Endothelial cell of umbilical vein (primary cell): Measurements from ENCODE around the gene DBF4. TPM values are rescaled to one million over a fixed set of nuclear protein-coding genes. Genes with fewer than 3 reads are reported as not detected.

Source experiments
- BruUV-seq: library from RNA; stranded (reverse); fragments of 400-500 nt; replicated peaks from 2 replicates; lab custom pipeline; 2021; lab: Mats Ljungman, UMichigan
- CTCF ChIA-PET: fragments of 300-600, 350-600 bp; sonication (Branson Sonifier 250); formaldehyde crosslinking; loops from one replicate; lab custom pipeline; 2021; ENCODE audit warnings: antibody characterized with exemption, inconsistent platforms; lab: Charles Lee
- POLR2A ChIA-PET: fragments of 300-600, 350-600 bp; sonication (Branson Sonifier 250); formaldehyde crosslinking; loops from one replicate; lab custom pipeline; 2021; ENCODE audit warnings: antibody characterized with exemption, inconsistent platforms; lab: Charles Lee
- DNase-seq: peaks from one replicate; pipeline ENCODE4 v3.0.0-alpha.2; 2011; ENCODE audit warnings: low read depth, low spot score
- FAIRE-seq: peaks from 2 replicates; lab custom pipeline; 2011; peaks lifted over from hg19 to GRCh38; lab: Jason Lieb, UNC
- H2AFZ ChIP-seq: 2 replicates; pipeline ENCODE4 v1.6.0; 2012; ENCODE audit warnings: low read depth, low read length, control low read depth, inconsistent platforms
- H3K27ac ChIP-seq: 2 replicates; pipeline ENCODE4 v1.5.1; 2011; ENCODE audit warnings: low read depth, mild to moderate bottlenecking, control low read depth, low read length, moderate library complexity; ENCODE audit not compliant: insufficient read depth
- H3K27me3 ChIP-seq, 2 experiments: 2 replicates each; pipeline versions ENCODE4 v1.6.0 to v1.6.1; 2011; ENCODE audit warnings: low read length in 2 of 2, mixed read lengths in 1 of 2; ENCODE audit not compliant: control insufficient read depth in 2 of 2, insufficient read depth in 2 of 2
- H3K36me3 ChIP-seq, 2 experiments: 2 replicates in 1 of 2; 3 replicates in 1 of 2; pipeline ENCODE4 v1.5.1; 2011; ENCODE audit warnings: low read length in 2 of 2, mild to moderate bottlenecking in 1 of 2, moderate library complexity in 1 of 2; ENCODE audit not compliant: control insufficient read depth in 2 of 2, insufficient read depth in 2 of 2; ENCODE audit errors: extremely low read depth in 1 of 2
- H3K4me1 ChIP-seq: 3 replicates; pipeline ENCODE4 v1.5.1; 2011; ENCODE audit warnings: mild to moderate bottlenecking, low read length; ENCODE audit not compliant: control insufficient read depth, insufficient read depth; ENCODE audit errors: extremely low read depth
- H3K4me2 ChIP-seq: 2 replicates; pipeline ENCODE4 v1.6.1; 2011; ENCODE audit warnings: low read length, control low read depth, mixed read lengths; ENCODE audit not compliant: insufficient read depth
- H3K4me3 ChIP-seq, 3 experiments: fragments of 200-600 bp in 1 of 3; sonication (generic), shearing (Covaris generic) in 1 of 3; replicated peaks in 1 of 3; 2 replicates each; pipeline ENCODE4 v1.5.1; 2011 to 2016; ENCODE audit warnings: control low read depth in 3 of 3, low read length in 3 of 3, mild to moderate bottlenecking in 2 of 3, inconsistent platforms in 1 of 3, low read depth in 1 of 3, moderate library complexity in 1 of 3; ENCODE audit not compliant: insufficient read depth in 1 of 3
- H3K79me2 ChIP-seq: 2 replicates; pipeline ENCODE4 v1.6.0; 2012; ENCODE audit warnings: low read length, inconsistent platforms; ENCODE audit not compliant: control insufficient read depth, insufficient read depth
- H3K9ac ChIP-seq: replicated peaks from 2 replicates; pipeline ENCODE3; 2011; ENCODE audit warnings: low read length, control low read depth; ENCODE audit not compliant: insufficient read depth; ENCODE audit errors: extremely low read depth
- H3K9me1 ChIP-seq: replicated peaks from 3 replicates; pipeline ENCODE4 v1.6.0; 2011; ENCODE audit warnings: mild to moderate bottlenecking, low read length; ENCODE audit not compliant: control insufficient read depth, insufficient read depth; ENCODE audit errors: extremely low read depth
- H3K9me3 ChIP-seq: replicated peaks from 2 replicates; pipeline ENCODE4 v1.5.1; 2012; ENCODE audit warnings: low read length, inconsistent platforms; ENCODE audit not compliant: control insufficient read depth, insufficient read depth
- H4K20me1 ChIP-seq: replicated peaks from 2 replicates; pipeline ENCODE3; 2011; ENCODE audit warnings: mild to moderate bottlenecking, low read length; ENCODE audit not compliant: control insufficient read depth, insufficient read depth; ENCODE audit errors: extremely low read depth
- CTCF ChIP-seq, 2 donors: IDR thresholded peaks; 1 replicate in 1 of 2; 2 replicates in 1 of 2; pipeline ENCODE4 v1.5.1; 2011; ENCODE audit warnings: low read length in 2 of 2, mild to moderate bottlenecking in 2 of 2, moderate library complexity in 2 of 2, control low read depth in 1 of 2, inconsistent platforms in 1 of 2, low read depth in 1 of 2; ENCODE audit not compliant: insufficient read depth in 1 of 2; ENCODE audit errors: extremely low read depth in 1 of 2
- EZH2 ChIP-seq: IDR thresholded peaks from 2 replicates; pipeline ENCODE4 v1.6.1; 2012; ENCODE audit warnings: borderline replicate concordance, low read depth, mild to moderate bottlenecking, moderate library complexity, low read length, inconsistent platforms; ENCODE audit not compliant: severe bottlenecking
- FOS ChIP-seq: IDR thresholded peaks from 2 replicates; pipeline ENCODE4 v1.6.1; 2011; ENCODE audit warnings: mild to moderate bottlenecking, low read length, moderate library complexity, borderline replicate concordance; ENCODE audit not compliant: insufficient read depth
- GATA2 ChIP-seq: IDR thresholded peaks from 2 replicates; pipeline ENCODE4 v1.7.0; 2011; ENCODE audit warnings: low read depth, mild to moderate bottlenecking, moderate library complexity, mixed read lengths, low read length; ENCODE audit not compliant: insufficient read length, insufficient read depth
- JUN ChIP-seq: IDR thresholded peaks from 2 replicates; pipeline ENCODE4 v1.6.1; 2011; ENCODE audit warnings: borderline replicate concordance, low read depth; ENCODE audit not compliant: insufficient read length, insufficient read depth
- MAX ChIP-seq: IDR thresholded peaks from 2 replicates; pipeline ENCODE4 v1.6.1; 2011; ENCODE audit not compliant: insufficient read depth, insufficient read length
- MYC ChIP-seq: IDR thresholded peaks from one replicate; pipeline ENCODE4 v1.6.1; 2011; ENCODE audit warnings: mild to moderate bottlenecking, low read depth, low read length
- POLR2A ChIP-seq: IDR thresholded peaks from 2 replicates; pipeline ENCODE4 v1.6.1; 2012; ENCODE audit warnings: low read depth, mild to moderate bottlenecking, control low read depth, low read length
- POLR2AphosphoS5 ChIP-seq: IDR thresholded peaks from 2 replicates; pipeline ENCODE4 v1.6.1; 2012; ENCODE audit warnings: low read depth, mild to moderate bottlenecking, control low read depth, low read length, moderate library complexity; ENCODE audit not compliant: insufficient read depth
- dilution Hi-C: fragments of 300-500 bp; cut with MboI; formaldehyde crosslinking; loops from one replicate; pipeline ENCODE4 v1.15.0; 2019; ENCODE audit warnings: low sequenced_read_pairs; ENCODE audit not compliant: extremely low pct_ligation_motif_present
- intact Hi-C: fragments of 100-400 bp; cut with micrococcal nuclease; formaldehyde crosslinking; loops from one replicate; pipeline ENCODE4 v1.10.0; 2022
- polyA plus RNA-seq, 4 experiments: library from polyadenylated mRNA; depleted of rRNA in 3 of 4; stranded (reverse) in 3 of 4; unstranded in 1 of 4; fragments of >200 nt; gene quantifications; 2 replicates each; pipeline versions ENCODE4 v1.2.1 to v1.2.3, GENCODE V29; 2011 to 2012; ENCODE audit warnings: missing spikeins in 1 of 4
- total RNA-seq: library from RNA; stranded (reverse); gene quantifications from 2 replicates; pipeline ENCODE4 v1.2.3, GENCODE V29; 2021

The DBF4 gene
- total and polyA plus RNA-seq, 2 donors (not counting 3 experiments of a cell fraction or from before 2014, with no cell fraction given), result 3.7 to 39.7 TPM

GRCh38 chr7:87933605-87933952 is 57.3 kb downstream of the DBF4 start:
- Histone ChIP-seq H3K4me1 (peaks cover 11% of the 10 kb centered on the region), H3K27ac (no peak overlapping the region), H3K4me3 (peak overlapping the region in 1 of 3 experiments; percentile 55), H3K27me3 (peaks cover 5 to 18% of the 10 kb centered on the region in 2 experiments), H3K9ac (no peak overlapping the region), H2AFZ (peak overlapping the region; percentile 93), H3K79me2 (no peaks in the 10 kb centered on the region), H3K9me3 (no peaks in the 10 kb centered on the region), H3K4me2 (peak overlapping the region; percentile 12), H4K20me1 (no peaks in the 10 kb centered on the region), H3K9me1 (no peaks in the 10 kb centered on the region), H3K36me3 (no peaks in the 10 kb centered on the region)
- BruUV-seq, result no TSS peak
- intact Hi-C loops, result loop anchor here (5.0 to 10.0 kb wide), 3 partner anchors 179 to 281 kb away; no protein-coding TSS in a partner anchor
- CTCF ChIA-PET, result interaction anchor here (1.2 to 2.0 kb wide), 4 partner anchors 12 to 427 kb away, joined by 3 to 8 read pairs (median 6); no protein-coding TSS in a partner anchor
- TF ChIP-seq EZH2, result no peak
- no peak for TF ChIP-seq GATA2
- TF ChIP-seq MAX, result no peak
- TF ChIP-seq JUN, result no peak
- no peak for TF ChIP-seq FOS
- TF ChIP-seq POLR2AphosphoS5, result no peak
- TF ChIP-seq POLR2A, result no peak
- TF ChIP-seq CTCF (IDR thresholded peaks at IDR 0.05; ENCODE audit: extremely low read depth in 1 of 2, insufficient read depth in 1 of 2, low read depth in 1 of 2, low read length in 2 of 2), result no peak
- no peak for TF ChIP-seq MYC
- dilution Hi-C loops, result no loop called here
- no peak for DNase-seq
- FAIRE-seq, result no peak
- POLR2A ChIA-PET, result no interaction called here
